PC-3 (cell line): ENCODE results near the gene ARSK.
"Not testable (repeated sequence)": the region's sequence is repeated elsewhere in the genome, so short reads cannot be mapped to it uniquely, and the experiment has no call there.

ENCODE experiments used
- CTCF ChIP-seq: fragments of 300-600 bp; sonication (generic); conservative IDR thresholded peaks from 2 replicates; pipeline ENCODE4 v1.5.1; 2017; ENCODE audit warnings: antibody characterized with exemption, low read depth, mild to moderate bottlenecking, low read length
- EZH2phosphoT487 ChIP-seq: fragments of 300-600 bp; sonication (generic); IDR thresholded peaks from 2 replicates; pipeline ENCODE4 v1.6.1; 2018; ENCODE audit warnings: mild to moderate bottlenecking, antibody characterized with exemption, low read length, borderline replicate concordance

GRCh38 chr5:95632942-95633341 lies 78.0 kb downstream of the ARSK start:
- not testable (repeated sequence) for TF ChIP-seq CTCF, EZH2phosphoT487
